ENCODE results near the gene FHL3. TPM values are rescaled to one million over a fixed set of nuclear protein-coding genes. Genes with fewer than 3 reads are reported as not detected.
"Not testable (repeated sequence)": the region's sequence is repeated elsewhere in the genome, so short reads cannot be mapped to it uniquely, and the experiment has no call there.

The FHL3 gene
- total and polyA plus RNA-seq, 4 experiments from 2014 or later = 3.4 to 5.0 (median 3.7) TPM

DNA sequence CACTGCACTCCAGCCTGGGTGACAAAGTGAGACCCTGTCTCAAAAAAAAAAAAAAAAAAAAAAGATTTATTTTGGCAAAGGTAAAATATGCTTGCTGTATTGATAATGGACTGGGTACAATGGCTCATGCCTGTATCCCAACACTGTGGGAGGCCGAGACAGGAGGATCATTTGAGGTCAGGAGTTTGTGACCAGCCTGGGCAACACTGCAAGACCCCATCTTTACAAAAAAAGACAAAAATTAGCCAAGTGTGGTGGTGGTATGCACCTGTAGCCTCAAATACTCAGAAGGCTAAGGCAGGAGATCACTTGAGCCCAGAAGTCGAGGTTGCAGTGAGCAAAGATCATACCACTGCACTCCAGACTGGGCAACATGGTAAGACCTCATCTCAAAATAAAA, 21.8 kb downstream of the FHL3 start:
- Histone ChIP-seq H3K27me3 (ENCODE audit: insufficient read depth, low read length) (no peaks in the 10 kb centered on the region), H3K4me3 (ENCODE audit: low read length in 2 of 2) (no peak overlapping the region), H3K4me1 (ENCODE audit: insufficient read depth, low read length) (peaks cover 11% of the 10 kb centered on the region), H3K9me3 (ENCODE audit: control insufficient read depth in 1 of 2, low read length in 2 of 2) (no peaks in the 10 kb centered on the region), H3K27ac (ENCODE audit: low read depth, low read length) (no peak overlapping the region), H3K36me3 (ENCODE audit: insufficient read depth, low read length) (peaks cover 60% of the 10 kb centered on the region)
- CTCF ChIA-PET (ENCODE audit: partially characterized antibody) = no interaction called here
- Mint-ChIP-seq H3K9me3 (no peaks in the 10 kb centered on the region), H3K4me3 (no peak overlapping the region), H3K36me3 (peaks cover 55 to 76% of the 10 kb centered on the region in 2 donors), H3K4me1 (peaks cover 6 to 12% (median 10%) of the 10 kb centered on the region in 4 donors), H3K27me3 (no peaks in the 10 kb centered on the region), H3K27ac (no peak overlapping the region)
- DNase-seq = no peak
- POLR2A ChIA-PET (ENCODE audit: partially characterized antibody) = no interaction called here
- intact Hi-C loops (cut with micrococcal nuclease) = no loop called here

DNA sequence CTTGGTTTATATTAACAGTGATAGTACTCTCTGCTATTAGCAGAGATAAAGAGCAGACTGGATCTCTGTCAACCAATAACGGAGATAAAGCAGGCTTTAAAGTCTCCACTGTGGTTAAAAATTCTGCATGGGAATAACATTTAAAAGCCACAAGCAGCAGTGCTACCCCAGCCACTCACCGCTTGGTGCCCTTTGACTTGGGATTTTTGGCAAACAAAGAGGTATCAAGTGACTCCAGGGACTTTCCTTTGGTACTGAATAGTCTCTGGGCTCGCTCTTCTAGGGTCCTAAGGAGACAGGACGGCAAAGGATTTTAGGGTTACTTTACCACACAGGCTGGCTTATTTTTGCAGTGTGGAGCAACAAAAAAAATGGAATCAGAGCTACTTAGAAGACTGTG, 26.8 kb downstream of the FHL3 start:
- Histone ChIP-seq H3K4me1 (ENCODE audit: insufficient read depth, low read length) (no peaks in the 10 kb centered on the region), H3K36me3 (ENCODE audit: insufficient read depth, low read length) (peaks cover 66% of the 10 kb centered on the region), H3K27ac (ENCODE audit: low read depth, low read length) (no peak overlapping the region), H3K9me3 (ENCODE audit: control insufficient read depth in 1 of 2, low read length in 2 of 2) (no peaks in the 10 kb centered on the region), H3K4me3 (ENCODE audit: low read length in 2 of 2) (no peak overlapping the region), H3K27me3 (ENCODE audit: insufficient read depth, low read length) (no peaks in the 10 kb centered on the region)
- H3K27ac Mint-ChIP-seq = peak overlapping the region in 1 of 7 donors; percentile 57
- peaks cover 0 to 7% (median 4%) of the 10 kb centered on the region in 4 donors for H3K4me1 Mint-ChIP-seq
- intact Hi-C loops (cut with micrococcal nuclease) = no loop called here
- peaks cover 0 to 6% (median 0%) of the 10 kb centered on the region in 8 donors for H3K9me3 Mint-ChIP-seq
- no peak for DNase-seq
- H3K4me3 Mint-ChIP-seq = no peak overlapping the region
- peaks cover 63 to 77% of the 10 kb centered on the region in 2 donors for H3K36me3 Mint-ChIP-seq
- H3K27me3 Mint-ChIP-seq = no peaks in the 10 kb centered on the region
- ChIA-PET POLR2A (ENCODE audit: partially characterized antibody) (no interaction called here), CTCF (ENCODE audit: partially characterized antibody) (interaction anchor here (2.5 kb wide), 1 partner anchor 11 kb away, joined by 8 read pairs; the partner anchor contains the start of gene SF3A3)

DNA sequence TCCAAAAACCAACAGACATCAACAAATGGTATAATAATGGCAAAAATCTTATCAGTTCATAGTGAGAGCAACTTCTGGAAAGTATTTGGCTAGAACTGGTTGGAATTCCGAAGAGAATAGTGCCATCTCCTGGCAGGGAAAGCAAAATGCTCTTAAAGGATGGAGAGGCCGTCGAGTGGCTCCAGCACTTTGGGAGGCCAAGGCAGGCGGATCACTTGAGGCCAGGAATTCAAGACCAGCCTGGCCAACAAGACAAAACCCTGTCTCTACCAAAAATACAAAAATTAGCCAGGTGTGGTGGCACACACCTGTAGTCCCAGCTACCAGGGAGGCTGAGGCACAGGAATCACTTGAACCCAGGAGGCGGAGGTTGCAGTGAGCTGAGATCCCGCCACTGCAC, 30.2 kb downstream of the FHL3 start:
- ChIA-PET CTCF (ENCODE audit: partially characterized antibody) (interaction anchor here (0.8 to 1.5 kb wide), 3 partner anchors 15 to 84 kb away, joined by 3 to 4 read pairs (median 3); partner anchors contain the start of gene SF3A3), POLR2A (ENCODE audit: partially characterized antibody) (interaction anchor here (1.2 kb wide), 1 partner anchor 15 kb away, joined by 4 read pairs; the partner anchor contains the start of gene SF3A3)
- intact Hi-C loops (cut with micrococcal nuclease); H3K4me3 ChIP-seq (ENCODE audit: low read length in 2 of 2); H3K4me1 ChIP-seq (ENCODE audit: insufficient read depth, low read length); H3K4me3 Mint-ChIP-seq; H3K27ac ChIP-seq (ENCODE audit: low read depth, low read length); H3K27me3 ChIP-seq (ENCODE audit: insufficient read depth, low read length); H3K27ac Mint-ChIP-seq; H3K9me3 Mint-ChIP-seq; H3K27me3 Mint-ChIP-seq; H3K9me3 ChIP-seq (ENCODE audit: control insufficient read depth in 1 of 2, low read length in 2 of 2): not testable (repeated sequence)
- peaks cover 61 to 85% of the 10 kb centered on the region in 2 donors for H3K36me3 Mint-ChIP-seq
- peak in 1 of 5 donors; percentile 5 for DNase-seq
- peaks cover 6 to 20% (median 12%) of the 10 kb centered on the region in 4 donors for H3K4me1 Mint-ChIP-seq
- peaks cover 47% of the 10 kb centered on the region for H3K36me3 ChIP-seq (ENCODE audit: insufficient read depth, low read length)

DNA sequence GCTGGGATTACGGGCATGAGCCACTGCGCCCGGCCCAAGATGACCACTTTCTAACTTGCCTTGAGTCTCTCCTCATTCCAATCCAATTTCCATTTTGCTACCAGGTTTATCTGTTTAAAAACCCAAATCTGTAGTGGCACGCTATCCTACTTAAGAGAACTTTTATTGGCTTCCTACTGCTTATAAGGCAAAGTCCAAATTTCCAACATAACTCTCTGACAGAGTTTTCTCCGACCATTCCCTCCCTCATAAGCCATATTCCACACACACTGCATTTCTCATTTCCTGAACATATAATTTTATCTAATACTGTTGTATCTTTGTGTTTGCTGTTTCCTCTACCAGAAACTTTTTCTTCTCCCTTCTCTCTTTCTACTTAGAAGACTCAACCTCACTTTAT, 30.7 kb downstream of the FHL3 start:
- H3K27ac Mint-ChIP-seq = no peak overlapping the region
- Histone ChIP-seq H3K4me1 (ENCODE audit: insufficient read depth, low read length) (no peaks in the 10 kb centered on the region), H3K36me3 (ENCODE audit: insufficient read depth, low read length) (peaks cover 41% of the 10 kb centered on the region), H3K4me3 (ENCODE audit: low read length in 2 of 2) (no peak overlapping the region), H3K9me3 (ENCODE audit: control insufficient read depth in 1 of 2, low read length in 2 of 2) (no peaks in the 10 kb centered on the region), H3K27me3 (ENCODE audit: insufficient read depth, low read length) (no peaks in the 10 kb centered on the region), H3K27ac (ENCODE audit: low read depth, low read length) (no peak overlapping the region)
- peaks cover 0 to 6% (median 1%) of the 10 kb centered on the region in 8 donors for H3K9me3 Mint-ChIP-seq
- no peak for DNase-seq
- ChIA-PET CTCF (ENCODE audit: partially characterized antibody) (no interaction called here), POLR2A (ENCODE audit: partially characterized antibody) (no interaction called here)
- H3K4me3 Mint-ChIP-seq = no peak overlapping the region
- peaks cover 58 to 85% of the 10 kb centered on the region in 2 donors for H3K36me3 Mint-ChIP-seq
- H3K27me3 Mint-ChIP-seq = no peaks in the 10 kb centered on the region
- intact Hi-C loops (cut with micrococcal nuclease) = no loop called here
- peaks cover 6 to 20% (median 12%) of the 10 kb centered on the region in 4 donors for H3K4me1 Mint-ChIP-seq

DNA sequence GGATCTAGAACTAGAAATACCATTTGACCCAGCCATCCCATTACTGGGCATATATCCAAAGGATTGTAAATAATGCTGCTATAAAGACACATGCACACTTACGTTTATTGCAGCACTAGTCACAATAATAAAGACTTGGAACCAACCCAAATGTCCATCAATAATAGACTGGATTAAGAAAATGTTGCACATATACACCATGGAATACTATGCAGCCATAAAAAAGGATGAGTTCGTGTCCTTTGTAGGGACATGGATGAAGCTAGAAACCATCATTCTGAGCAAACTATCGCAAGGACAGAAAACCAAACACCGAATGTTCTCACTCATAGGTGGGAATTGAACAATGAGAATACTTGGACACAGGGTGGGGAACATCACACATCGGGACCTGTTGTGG, 31.6 kb downstream of the FHL3 start:
- peak overlapping the region in 1 of 7 donors; percentile 43 for H3K27ac Mint-ChIP-seq
- CTCF ChIA-PET (ENCODE audit: partially characterized antibody); intact Hi-C loops (cut with micrococcal nuclease): not testable (repeated sequence)

DNA sequence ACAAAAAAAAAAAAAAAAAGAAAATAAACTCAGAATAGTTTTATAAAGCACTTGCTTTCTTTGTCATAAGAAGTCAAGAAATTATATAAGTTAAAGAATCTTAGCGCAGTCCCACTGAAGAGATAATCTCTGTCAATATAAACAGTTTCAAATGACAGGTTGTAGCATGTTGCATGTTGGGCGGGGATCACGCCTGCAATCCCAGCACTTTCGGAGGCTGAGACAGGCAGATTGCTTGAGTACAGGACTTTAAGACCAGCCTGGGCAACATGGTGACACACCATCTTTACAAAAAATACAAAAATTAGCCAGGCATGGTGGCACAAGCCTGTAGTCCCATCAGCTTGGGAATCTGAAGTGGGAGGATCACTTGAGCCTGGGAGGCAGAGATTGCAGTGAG, 40.0 kb downstream of the FHL3 start:
- peaks cover 0 to 2% (median 0%) of the 10 kb centered on the region in 8 donors for H3K9me3 Mint-ChIP-seq
- Histone ChIP-seq H3K27me3 (ENCODE audit: insufficient read depth, low read length) (no peaks in the 10 kb centered on the region), H3K36me3 (ENCODE audit: insufficient read depth, low read length) (peaks cover 31% of the 10 kb centered on the region), H3K27ac (ENCODE audit: low read depth, low read length) (no peak overlapping the region), H3K9me3 (ENCODE audit: control insufficient read depth in 1 of 2, low read length in 2 of 2) (no peaks in the 10 kb centered on the region), H3K4me1 (ENCODE audit: insufficient read depth, low read length) (no peaks in the 10 kb centered on the region), H3K4me3 (ENCODE audit: low read length in 2 of 2) (no peak overlapping the region)
- no peak overlapping the region for H3K4me3 Mint-ChIP-seq
- H3K36me3 Mint-ChIP-seq = peaks cover 37 to 55% of the 10 kb centered on the region in 2 donors
- H3K27me3 Mint-ChIP-seq = no peaks in the 10 kb centered on the region
- H3K27ac Mint-ChIP-seq = no peak overlapping the region
- H3K4me1 Mint-ChIP-seq = peaks cover 0 to 2% (median 0%) of the 10 kb centered on the region in 4 donors
- DNase-seq = no peak
- POLR2A ChIA-PET (ENCODE audit: partially characterized antibody) = no interaction called here
- intact Hi-C loops (cut with micrococcal nuclease) = no loop called here
- CTCF ChIA-PET (ENCODE audit: partially characterized antibody) = interaction anchor here (0.6 to 1.2 kb wide), 2 partner anchors 55 to 407 kb away, joined by 3 read pairs; no protein-coding TSS in a partner anchor

More for the DNA sequence above, 31.6 kb downstream of the FHL3 start:
- H3K4me1 ChIP-seq (ENCODE audit: insufficient read depth, low read length); POLR2A ChIA-PET (ENCODE audit: partially characterized antibody); H3K9me3 ChIP-seq (ENCODE audit: control insufficient read depth in 1 of 2, low read length in 2 of 2); H3K4me3 ChIP-seq (ENCODE audit: low read length in 2 of 2); DNase-seq; H3K27me3 Mint-ChIP-seq; H3K4me3 Mint-ChIP-seq; H3K27ac ChIP-seq (ENCODE audit: low read depth, low read length); H3K9me3 Mint-ChIP-seq; H3K27me3 ChIP-seq (ENCODE audit: insufficient read depth, low read length): not testable (repeated sequence)
- peaks cover 6 to 20% (median 11%) of the 10 kb centered on the region in 4 donors for H3K4me1 Mint-ChIP-seq
- peaks cover 39% of the 10 kb centered on the region for H3K36me3 ChIP-seq (ENCODE audit: insufficient read depth, low read length)
- peaks cover 56 to 85% of the 10 kb centered on the region in 2 donors for H3K36me3 Mint-ChIP-seq

DNA sequence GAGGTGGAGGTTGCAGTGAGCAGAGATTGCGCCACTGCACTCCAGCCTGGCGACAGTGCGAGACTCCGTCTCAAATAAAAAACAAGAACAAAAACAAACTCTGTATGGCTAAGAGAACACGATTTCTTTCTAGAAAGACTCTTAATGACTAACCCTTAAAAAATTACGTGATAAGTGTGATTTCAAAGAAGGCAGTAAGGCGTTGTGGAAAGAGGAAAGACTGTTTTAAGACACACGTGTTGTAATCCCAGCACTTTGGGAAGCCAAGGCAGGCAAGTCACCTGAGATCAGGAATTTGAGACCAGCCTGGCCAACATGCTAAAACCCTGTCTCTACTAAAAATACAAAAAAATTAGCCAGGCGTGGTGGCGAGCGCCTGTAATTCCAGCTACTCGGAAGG, 41.2 kb downstream of the FHL3 start:
- H3K4me1 Mint-ChIP-seq; H3K27me3 Mint-ChIP-seq; POLR2A ChIA-PET (ENCODE audit: partially characterized antibody); H3K4me3 Mint-ChIP-seq; intact Hi-C loops (cut with micrococcal nuclease); H3K4me1 ChIP-seq (ENCODE audit: insufficient read depth, low read length); H3K27ac ChIP-seq (ENCODE audit: low read depth, low read length); H3K9me3 ChIP-seq (ENCODE audit: control insufficient read depth in 1 of 2, low read length in 2 of 2); H3K4me3 ChIP-seq (ENCODE audit: low read length in 2 of 2); CTCF ChIA-PET (ENCODE audit: partially characterized antibody); H3K9me3 Mint-ChIP-seq; DNase-seq; H3K27me3 ChIP-seq (ENCODE audit: insufficient read depth, low read length): not testable (repeated sequence)
- H3K27ac Mint-ChIP-seq = peak overlapping the region in 1 of 7 donors; percentile 22
- peaks cover 37 to 53% of the 10 kb centered on the region in 2 donors for H3K36me3 Mint-ChIP-seq
- H3K36me3 ChIP-seq (ENCODE audit: insufficient read depth, low read length) = peaks cover 37% of the 10 kb centered on the region
